B cell (primary cell): ENCODE results near the gene UQCR10. TPM values are rescaled to one million over a fixed set of nuclear protein-coding genes. Genes with fewer than 3 reads are reported as not detected.

Experiments used
- ATAC-seq: fragments of 200-7000 bp; cut with Tn5 transposase; one replicate; pipeline ENCODE4 v1.10.0; 2021; ENCODE audit warnings: low read depth, mild to moderate bottlenecking, moderate number of reproducible peaks, moderate library complexity
- CTCF ChIA-PET: fragments of 350-600 bp; sonication (Branson Sonifier 250); formaldehyde crosslinking; loops from one replicate; lab custom pipeline; 2021; ENCODE audit warnings: antibody characterized with exemption, inconsistent platforms; lab: Charles Lee
- POLR2A ChIA-PET: fragments of 350-600 bp; sonication (Branson Sonifier 250); formaldehyde crosslinking; loops from one replicate; lab custom pipeline; 2021; ENCODE audit warnings: antibody characterized with exemption; lab: Charles Lee
- DNase-seq: peaks from one replicate; pipeline ENCODE4 v3.0.0; 2013
- H2AFZ ChIP-seq: 2 replicates; pipeline ENCODE4 v1.6.1; 2012; ENCODE audit warnings: mild to moderate bottlenecking, low read depth, low read length; ENCODE audit not compliant: insufficient read depth, poor library complexity, severe bottlenecking
- H3K27ac ChIP-seq, 2 donors: 1 replicate in 1 of 2; 2 replicates in 1 of 2; pipeline ENCODE4 v1.5.1; 2012 to 2013; ENCODE audit warnings: low read length in 2 of 2, mild to moderate bottlenecking in 2 of 2, moderate library complexity in 1 of 2
- H3K27me3 ChIP-seq, 4 experiments: fragments of 200-600 bp in 1 of 4; sonication (generic) in 1 of 4; replicated peaks in 1 of 4; 1 replicate in 2 of 4; 2 replicates in 2 of 4; pipeline versions ENCODE4 v1.6.1 to v1.7.0; 2013 to 2016; ENCODE audit warnings: low read length in 3 of 4, mild to moderate bottlenecking in 2 of 4, mixed read lengths in 1 of 4, moderate library complexity in 1 of 4; ENCODE audit not compliant: insufficient read depth in 4 of 4, control insufficient read depth in 3 of 4; ENCODE audit errors: control extremely low read depth in 1 of 4
- H3K36me3 ChIP-seq, 2 experiments: replicated peaks in 1 of 2; 1 replicate in 1 of 2; 2 replicates in 1 of 2; pipeline versions ENCODE4 v1.6.1 to v1.7.1; 2013; ENCODE audit warnings: low read length in 1 of 2; ENCODE audit not compliant: insufficient read depth in 2 of 2, control insufficient read depth in 1 of 2; ENCODE audit errors: control extremely low read depth in 1 of 2, extremely low read depth in 1 of 2
- H3K4me1 ChIP-seq, 2 donors: fragments of 200-600 bp in 1 of 2; sonication (generic) in 1 of 2; 1 replicate in 1 of 2; 2 replicates in 1 of 2; pipeline versions ENCODE4 v1.5.1 to v1.6.1; 2013 to 2017; ENCODE audit warnings: low read length in 2 of 2; ENCODE audit not compliant: control insufficient read depth in 2 of 2, insufficient read depth in 2 of 2
- H3K4me2 ChIP-seq: replicated peaks from 2 replicates; pipeline ENCODE3; 2012; ENCODE audit warnings: mild to moderate bottlenecking, low read depth, low read length; ENCODE audit not compliant: poor library complexity, severe bottlenecking
- H3K4me3 ChIP-seq, 5 experiments: fragments of 200-600 bp in 1 of 5; sonication (generic) in 1 of 5; 1 replicate in 3 of 5; 2 replicates in 2 of 5; pipeline versions ENCODE4 v1.5.1 to v1.7.0; 2011 to 2016; ENCODE audit warnings: low read length in 4 of 5, mild to moderate bottlenecking in 4 of 5, low read depth in 2 of 5, control low read depth in 1 of 5, moderate library complexity in 1 of 5; ENCODE audit not compliant: insufficient read depth in 1 of 5; ENCODE audit errors: control extremely low read depth in 1 of 5, extremely low read depth in 1 of 5
- H3K79me2 ChIP-seq: fragments of 200-600 bp; sonication (generic); one replicate; pipeline ENCODE4 v1.6.0; 2016; ENCODE audit warnings: low read length; ENCODE audit not compliant: control insufficient read depth, insufficient read depth
- H3K9ac ChIP-seq: fragments of 200-600 bp; sonication (generic); 2 replicates; pipeline ENCODE4 v1.6.1; 2017; ENCODE audit warnings: mild to moderate bottlenecking, low read length, moderate library complexity
- H3K9me3 ChIP-seq, 3 donors: one replicate each; pipeline versions ENCODE4 v1.6.1 to v1.7.1; 2013; ENCODE audit warnings: low read length in 2 of 3; ENCODE audit not compliant: control insufficient read depth in 2 of 3, insufficient read depth in 1 of 3; ENCODE audit errors: control extremely low read depth in 1 of 3
- H4K20me1 ChIP-seq: 2 replicates; pipeline ENCODE4 v1.6.0; 2012; ENCODE audit warnings: mild to moderate bottlenecking, low read length; ENCODE audit not compliant: insufficient read depth, control insufficient read depth, poor library complexity, severe bottlenecking
- H3K27ac Mint-ChIP-seq: one replicate; pipeline ENCODE4 v1.8.0; 2021; ENCODE audit warnings: mixed read lengths
- H3K27me3 Mint-ChIP-seq: one replicate; pipeline ENCODE4 v1.8.0; 2021; ENCODE audit warnings: mixed read lengths
- H3K4me1 Mint-ChIP-seq: one replicate; pipeline ENCODE4 v1.8.0; 2021; ENCODE audit warnings: mixed read lengths
- H3K4me3 Mint-ChIP-seq: one replicate; pipeline ENCODE4 v1.8.0; 2021; ENCODE audit warnings: mixed read lengths
- H3K9me3 Mint-ChIP-seq: one replicate; pipeline ENCODE4 v1.8.0; 2022; ENCODE audit warnings: mixed read lengths; ENCODE audit not compliant: insufficient read depth
- CTCF ChIP-seq: fragments of 200-600 bp; IDR thresholded peaks from one replicate; pipeline ENCODE4 v1.8.0; 2022; ENCODE audit warnings: antibody characterized with exemption, mild to moderate bottlenecking
- EZH2 ChIP-seq: IDR thresholded peaks from 2 replicates; pipeline ENCODE4 v1.6.1; 2012; ENCODE audit warnings: borderline replicate concordance, low read depth, mild to moderate bottlenecking, moderate library complexity, low read length; ENCODE audit not compliant: insufficient read depth, poor library complexity, severe bottlenecking
- WGBS: methylation state at CpG from one replicate; pipeline ENCODE4 v1.1.5; 2013; ENCODE audit warnings: missing lambda C conversion rate; ENCODE audit not compliant: insufficient coverage; 5-methylcytosine and 5-hydroxymethylcytosine counted together
- intact Hi-C: fragments of 100-400 bp; cut with micrococcal nuclease; formaldehyde crosslinking; loops from one replicate; pipeline ENCODE4 v1.10.0; 2022
- polyA plus RNA-seq: library from polyadenylated mRNA; depleted of rRNA; stranded (reverse); fragments of >200 nt; gene quantifications from 2 replicates; pipeline ENCODE4 v1.2.3, GENCODE V29; 2012
- total RNA-seq, 2 donors: library from RNA; stranded (reverse); fragments of 120-200 nt in 1 of 2; gene quantifications; 1 replicate in 1 of 2; 2 replicates in 1 of 2; pipeline versions ENCODE4 v1.2.3 to v1.2.4, GENCODE V29; 2013 to 2022

Gene UQCR10
- total and polyA plus RNA-seq, 2 donors (not counting 1 experiment from before 2014, with no cell fraction given) = 41.0 to 67.6 TPM

GRCh38 chr22:29758068-29758622 is 9.0 kb upstream of the UQCR10 start:
- ATAC-seq = no peak
- intact Hi-C loops = no loop called here
- H3K4me1 Mint-ChIP-seq = peaks cover 6% of the 10 kb centered on the region
- H2AFZ ChIP-seq = no peak overlapping the region
- H3K9ac ChIP-seq = no peak overlapping the region
- no peak overlapping the region for H3K27ac Mint-ChIP-seq
- peaks cover 24% of the 10 kb centered on the region for H3K79me2 ChIP-seq
- no peaks in the 10 kb centered on the region for H3K27me3 ChIP-seq
- no peak overlapping the region for H3K4me2 ChIP-seq
- TF ChIP-seq EZH2 (no peak), CTCF (no peak)
- no peak overlapping the region for H3K4me3 Mint-ChIP-seq
- H3K9me3 ChIP-seq = no peaks in the 10 kb centered on the region
- no peak overlapping the region for H3K4me3 ChIP-seq
- ChIA-PET POLR2A (no interaction called here), CTCF (no interaction called here)
- no peak overlapping the region for H3K27ac ChIP-seq
- H3K36me3 ChIP-seq = peaks cover 0 to 1% of the 10 kb centered on the region in 2 experiments
- H3K4me1 ChIP-seq = no peaks in the 10 kb centered on the region
- H3K9me3 Mint-ChIP-seq = no peaks in the 10 kb centered on the region
- 96% methylated on average over 4 of the region's 7 CpGs for WGBS
- no peak for DNase-seq
- H4K20me1 ChIP-seq = no peaks in the 10 kb centered on the region
- H3K27me3 Mint-ChIP-seq = no peaks in the 10 kb centered on the region

- ATAC-seq = no peak
Measured at GRCh38 chr22:29758959-29759358, 8.2 kb upstream of the UQCR10 start.

More at GRCh38 chr22:29758959-29759358, 8.2 kb upstream of the UQCR10 start:
- Histone ChIP-seq H4K20me1 (no peaks in the 10 kb centered on the region), H3K4me1 (no peaks in the 10 kb centered on the region), H3K36me3 (peaks cover 0 to 1% of the 10 kb centered on the region in 2 experiments), H3K9ac (no peak overlapping the region), H3K9me3 (no peaks in the 10 kb centered on the region), H3K4me3 (no peak overlapping the region), H3K79me2 (peaks cover 25% of the 10 kb centered on the region), H3K4me2 (no peak overlapping the region), H3K27me3 (no peaks in the 10 kb centered on the region), H3K27ac (no peak overlapping the region), H2AFZ (no peak overlapping the region)
- CTCF ChIA-PET = no interaction called here
- no peaks in the 10 kb centered on the region for H3K27me3 Mint-ChIP-seq
- H3K9me3 Mint-ChIP-seq = no peaks in the 10 kb centered on the region
- DNase-seq = no peak
- H3K4me1 Mint-ChIP-seq = peaks cover 6% of the 10 kb centered on the region
- H3K4me3 Mint-ChIP-seq = no peak overlapping the region
- H3K27ac Mint-ChIP-seq = no peak overlapping the region
- intact Hi-C loops = no loop called here
- TF ChIP-seq CTCF = no peak
- TF ChIP-seq EZH2 = no peak
- WGBS = 92% methylated on average over 2 of the region's 5 CpGs
- POLR2A ChIA-PET = no interaction called here
